HCT116 (cell line): ENCODE measurements around the gene MTFP1.

Experiments used
- CEBPB ChIP-seq: IDR thresholded peaks from 2 replicates; pipeline ENCODE4 v1.6.1; 2012; ENCODE audit warnings: low read depth
- CTCF ChIP-seq, 3 experiments: fragments of 200-600 bp in 1 of 3; sonication (generic) in 1 of 3; IDR thresholded peaks in 2 of 3; conservative IDR thresholded peaks in 1 of 3; 2 replicates each; pipeline ENCODE4 v1.5.1; 2012 to 2017; ENCODE audit warnings: low read depth in 2 of 3, low read length in 2 of 3, antibody characterized with exemption in 1 of 3, borderline replicate concordance in 1 of 3, control low read depth in 1 of 3, mild to moderate bottlenecking in 1 of 3, mixed read lengths in 1 of 3, mixed run types in 1 of 3, moderate library complexity in 1 of 3; ENCODE audit not compliant: insufficient read depth in 1 of 3
- POLR2AphosphoS5 ChIP-seq: IDR thresholded peaks from 2 replicates; pipeline ENCODE4 v1.6.1; 2011; ENCODE audit warnings: mild to moderate bottlenecking, low read depth, low read length, moderate library complexity
- SRF ChIP-seq: IDR thresholded peaks from 2 replicates; pipeline ENCODE4 v1.6.1; 2012; ENCODE audit warnings: low read depth
- YY1 ChIP-seq: IDR thresholded peaks from 2 replicates; pipeline ENCODE4 v1.6.1; 2011; ENCODE audit warnings: low read length, low read depth, moderate library complexity, mild to moderate bottlenecking; ENCODE audit not compliant: insufficient replicate concordance; ENCODE audit errors: extremely low read depth
- ZNF274 ChIP-seq: fragments of 200-500 bp; sonication (Bioruptor generic); IDR thresholded peaks from 2 replicates; pipeline ENCODE4 v1.6.1; 2014; ENCODE audit warnings: mild to moderate bottlenecking, low read depth, low read length, inconsistent platforms
- TF ChIP-seq, protein P1 (sequence below): IDR thresholded peaks from 2 replicates; pipeline ENCODE4 v1.6.1; 2012
- TF ChIP-seq, protein P2 (sequence below): IDR thresholded peaks from 2 replicates; pipeline ENCODE4 v1.6.1; 2012; ENCODE audit warnings: low read depth

- TF ChIP-seq ZNF274 (no peak), CTCF (IDR thresholded peaks at IDR 0.05 in 2 of 3, conservative IDR thresholded peaks at IDR 0.05 in 1 of 3; ENCODE audit: borderline replicate concordance in 1 of 3, insufficient read depth in 1 of 3, low read depth in 2 of 3, low read length in 2 of 3) (no peak), POLR2AphosphoS5 (no peak), SRF (no peak), YY1 (no peak), CEBPB (no peak)
- TF ChIP-seq, protein P1, sequence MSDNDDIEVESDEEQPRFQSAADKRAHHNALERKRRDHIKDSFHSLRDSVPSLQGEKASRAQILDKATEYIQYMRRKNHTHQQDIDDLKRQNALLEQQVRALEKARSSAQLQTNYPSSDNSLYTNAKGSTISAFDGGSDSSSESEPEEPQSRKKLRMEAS, result no peak
- TF ChIP-seq, protein P2, sequence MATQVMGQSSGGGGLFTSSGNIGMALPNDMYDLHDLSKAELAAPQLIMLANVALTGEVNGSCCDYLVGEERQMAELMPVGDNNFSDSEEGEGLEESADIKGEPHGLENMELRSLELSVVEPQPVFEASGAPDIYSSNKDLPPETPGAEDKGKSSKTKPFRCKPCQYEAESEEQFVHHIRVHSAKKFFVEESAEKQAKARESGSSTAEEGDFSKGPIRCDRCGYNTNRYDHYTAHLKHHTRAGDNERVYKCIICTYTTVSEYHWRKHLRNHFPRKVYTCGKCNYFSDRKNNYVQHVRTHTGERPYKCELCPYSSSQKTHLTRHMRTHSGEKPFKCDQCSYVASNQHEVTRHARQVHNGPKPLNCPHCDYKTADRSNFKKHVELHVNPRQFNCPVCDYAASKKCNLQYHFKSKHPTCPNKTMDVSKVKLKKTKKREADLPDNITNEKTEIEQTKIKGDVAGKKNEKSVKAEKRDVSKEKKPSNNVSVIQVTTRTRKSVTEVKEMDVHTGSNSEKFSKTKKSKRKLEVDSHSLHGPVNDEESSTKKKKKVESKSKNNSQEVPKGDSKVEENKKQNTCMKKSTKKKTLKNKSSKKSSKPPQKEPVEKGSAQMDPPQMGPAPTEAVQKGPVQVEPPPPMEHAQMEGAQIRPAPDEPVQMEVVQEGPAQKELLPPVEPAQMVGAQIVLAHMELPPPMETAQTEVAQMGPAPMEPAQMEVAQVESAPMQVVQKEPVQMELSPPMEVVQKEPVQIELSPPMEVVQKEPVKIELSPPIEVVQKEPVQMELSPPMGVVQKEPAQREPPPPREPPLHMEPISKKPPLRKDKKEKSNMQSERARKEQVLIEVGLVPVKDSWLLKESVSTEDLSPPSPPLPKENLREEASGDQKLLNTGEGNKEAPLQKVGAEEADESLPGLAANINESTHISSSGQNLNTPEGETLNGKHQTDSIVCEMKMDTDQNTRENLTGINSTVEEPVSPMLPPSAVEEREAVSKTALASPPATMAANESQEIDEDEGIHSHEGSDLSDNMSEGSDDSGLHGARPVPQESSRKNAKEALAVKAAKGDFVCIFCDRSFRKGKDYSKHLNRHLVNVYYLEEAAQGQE, result no peak
Observed at GRCh38 chr22:30460147-30460546, 34.6 kb downstream of the MTFP1 start.
